ENCODE results near the gene EIF2S1.
"Not testable (repeated sequence)": the region's sequence is repeated elsewhere in the genome, so short reads cannot be mapped to it uniquely, and the experiment has no call there.

Gene EIF2S1

GRCh38 chr14:67359775-67360469 is at the start of gene EIF2S1, which contains the start of gene ATP6V1D:
Gene EIF2S1 (plus strand): TSS chr14:67360328. CDS start chr14:67364768, 4,440 bp downstream.
Gene ATP6V1D (minus strand): TSS chr14:67359804. CDS start chr14:67359698, 106 bp downstream.
- DNase-seq: peak; percentile 100

- no peak for DNase-seq
Observed at GRCh38 chr14:67311868-67312267, 48.3 kb upstream of the EIF2S1 start.

- no peak for DNase-seq
Observed at GRCh38 chr14:67313153-67313552, 47.0 kb upstream of the EIF2S1 start.

GRCh38 chr14:67317822-67318221 is 42.3 kb upstream of the EIF2S1 start:
- no peak for DNase-seq

- no peak for DNase-seq
Observed at GRCh38 chr14:67319142-67319541, 41.0 kb upstream of the EIF2S1 start.

- not testable (repeated sequence) for DNase-seq
Observed at GRCh38 chr14:67329666-67330065, 30.5 kb upstream of the EIF2S1 start.

- no peak for DNase-seq
Observed at GRCh38 chr14:67331368-67332125, 28.6 kb upstream of the EIF2S1 start.

GRCh38 chr14:67332468-67332867 is 27.7 kb upstream of the EIF2S1 start:
- DNase-seq: no peak

GRCh38 chr14:67335781-67336180 is 24.3 kb upstream of the EIF2S1 start:
- peak; percentile 20 for DNase-seq

- DNase-seq: not testable (repeated sequence)
Observed at GRCh38 chr14:67341231-67341630, 18.9 kb upstream of the EIF2S1 start.

- no peak for DNase-seq
Observed at GRCh38 chr14:67343601-67344230, 16.4 kb upstream of the EIF2S1 start.

GRCh38 chr14:67345583-67345982 is 14.5 kb upstream of the EIF2S1 start:
- DNase-seq: no peak

- no peak for DNase-seq
Observed at GRCh38 chr14:67352055-67352454, 8.1 kb upstream of the EIF2S1 start.

- DNase-seq: no peak
Observed at GRCh38 chr14:67357186-67357968, 2.8 kb upstream of the EIF2S1 start.

GRCh38 chr14:67357969-67358354 is 2.2 kb upstream of the EIF2S1 start:
- DNase-seq: no peak

GRCh38 chr14:67358924-67359774 is 979 bp upstream of the EIF2S1 start:
- DNase-seq: no peak

GRCh38 chr14:67360470-67361206 is 510 bp downstream of the EIF2S1 start:
- DNase-seq: no peak

GRCh38 chr14:67365476-67365875 is 5.3 kb downstream of the EIF2S1 start:
- no peak for DNase-seq

GRCh38 chr14:67370830-67371229 is 10.7 kb downstream of the EIF2S1 start:
- no peak for DNase-seq

GRCh38 chr14:67371247-67372148 is 11.4 kb downstream of the EIF2S1 start:
- DNase-seq: no peak

Data from CD4-positive, alpha-beta T cell treated with Interleukin-10 for 1 hour (primary cell).